ENCODE data around the gene OSBPL10.

DNA sequence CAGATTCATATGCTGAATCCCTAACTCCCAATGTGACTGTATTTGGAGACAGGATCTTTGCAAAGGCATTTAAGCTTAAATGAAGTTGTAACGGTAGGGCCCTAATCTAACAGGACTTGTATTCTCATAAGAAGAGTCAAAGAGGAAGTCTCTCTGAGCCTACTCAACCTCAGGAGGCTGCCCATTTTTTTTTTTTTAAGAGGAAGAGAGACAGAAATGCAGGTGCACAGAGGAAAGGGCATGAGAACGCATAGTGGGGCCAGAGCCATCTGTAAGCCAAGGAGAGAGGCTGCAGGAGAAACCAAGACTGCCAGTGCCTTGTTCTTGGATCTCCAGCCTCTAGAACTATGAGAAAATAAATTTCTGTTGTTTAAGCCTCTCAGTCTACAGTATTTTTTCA, 28.9 kb upstream of the OSBPL10 start:
- TF ChIP-seq, protein P1, sequence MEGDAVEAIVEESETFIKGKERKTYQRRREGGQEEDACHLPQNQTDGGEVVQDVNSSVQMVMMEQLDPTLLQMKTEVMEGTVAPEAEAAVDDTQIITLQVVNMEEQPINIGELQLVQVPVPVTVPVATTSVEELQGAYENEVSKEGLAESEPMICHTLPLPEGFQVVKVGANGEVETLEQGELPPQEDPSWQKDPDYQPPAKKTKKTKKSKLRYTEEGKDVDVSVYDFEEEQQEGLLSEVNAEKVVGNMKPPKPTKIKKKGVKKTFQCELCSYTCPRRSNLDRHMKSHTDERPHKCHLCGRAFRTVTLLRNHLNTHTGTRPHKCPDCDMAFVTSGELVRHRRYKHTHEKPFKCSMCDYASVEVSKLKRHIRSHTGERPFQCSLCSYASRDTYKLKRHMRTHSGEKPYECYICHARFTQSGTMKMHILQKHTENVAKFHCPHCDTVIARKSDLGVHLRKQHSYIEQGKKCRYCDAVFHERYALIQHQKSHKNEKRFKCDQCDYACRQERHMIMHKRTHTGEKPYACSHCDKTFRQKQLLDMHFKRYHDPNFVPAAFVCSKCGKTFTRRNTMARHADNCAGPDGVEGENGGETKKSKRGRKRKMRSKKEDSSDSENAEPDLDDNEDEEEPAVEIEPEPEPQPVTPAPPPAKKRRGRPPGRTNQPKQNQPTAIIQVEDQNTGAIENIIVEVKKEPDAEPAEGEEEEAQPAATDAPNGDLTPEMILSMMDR (IDR thresholded peaks at IDR 0.05), result no peak
- TF ChIP-seq USF2 (IDR thresholded peaks at IDR 0.05), result no peak

All from A549 (cell line).